ENCODE measurements around the gene PPIL1.
"Not testable (repeated sequence)": the region's sequence is repeated elsewhere in the genome, so short reads cannot be mapped to it uniquely, and the experiment has no call there.

Gene PPIL1

GRCh38 chr6:36904851-36905393 lies 30.3 kb upstream of the PPIL1 start:
- no peak for ATAC-seq (ENCODE audit: low read depth)
- Histone ChIP-seq H3K4me3 (ENCODE audit: severe bottlenecking) (no peak overlapping the region), H3K36me3 (ENCODE audit: low read depth) (peaks cover 47% of the 10 kb centered on the region)

GRCh38 chr6:36904114-36904513 lies 29.5 kb upstream of the PPIL1 start:
- H3K4me3 ChIP-seq (ENCODE audit: severe bottlenecking), result no peak overlapping the region
- ATAC-seq (ENCODE audit: low read depth) (no peak), DNase-seq (ENCODE audit: low spot score) (no peak)
- no peaks in the 10 kb centered on the region for H3K27me3 ChIP-seq (ENCODE audit: insufficient read depth, poor library complexity, severe bottlenecking)
- TF ChIP-seq, protein P1, sequence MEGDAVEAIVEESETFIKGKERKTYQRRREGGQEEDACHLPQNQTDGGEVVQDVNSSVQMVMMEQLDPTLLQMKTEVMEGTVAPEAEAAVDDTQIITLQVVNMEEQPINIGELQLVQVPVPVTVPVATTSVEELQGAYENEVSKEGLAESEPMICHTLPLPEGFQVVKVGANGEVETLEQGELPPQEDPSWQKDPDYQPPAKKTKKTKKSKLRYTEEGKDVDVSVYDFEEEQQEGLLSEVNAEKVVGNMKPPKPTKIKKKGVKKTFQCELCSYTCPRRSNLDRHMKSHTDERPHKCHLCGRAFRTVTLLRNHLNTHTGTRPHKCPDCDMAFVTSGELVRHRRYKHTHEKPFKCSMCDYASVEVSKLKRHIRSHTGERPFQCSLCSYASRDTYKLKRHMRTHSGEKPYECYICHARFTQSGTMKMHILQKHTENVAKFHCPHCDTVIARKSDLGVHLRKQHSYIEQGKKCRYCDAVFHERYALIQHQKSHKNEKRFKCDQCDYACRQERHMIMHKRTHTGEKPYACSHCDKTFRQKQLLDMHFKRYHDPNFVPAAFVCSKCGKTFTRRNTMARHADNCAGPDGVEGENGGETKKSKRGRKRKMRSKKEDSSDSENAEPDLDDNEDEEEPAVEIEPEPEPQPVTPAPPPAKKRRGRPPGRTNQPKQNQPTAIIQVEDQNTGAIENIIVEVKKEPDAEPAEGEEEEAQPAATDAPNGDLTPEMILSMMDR (IDR thresholded peaks at IDR 0.05; ENCODE audit: poor library complexity, severe bottlenecking), result no peak
- H3K9me3 ChIP-seq (ENCODE audit: severe bottlenecking), result no peaks in the 10 kb centered on the region
- H3K27ac ChIP-seq (ENCODE audit: poor library complexity, severe bottlenecking), result no peak overlapping the region
- peaks cover 55% of the 10 kb centered on the region for H3K36me3 ChIP-seq (ENCODE audit: low read depth)
- no peaks in the 10 kb centered on the region for H3K4me1 ChIP-seq (ENCODE audit: insufficient read depth, poor library complexity, severe bottlenecking)

More at GRCh38 chr6:36904851-36905393, 30.3 kb upstream of the PPIL1 start:
- DNase-seq (ENCODE audit: low spot score), result no peak
- TF ChIP-seq, protein P1 (IDR thresholded peaks at IDR 0.05; ENCODE audit: poor library complexity, severe bottlenecking), result no peak
- Histone ChIP-seq H3K4me1 (ENCODE audit: insufficient read depth, poor library complexity, severe bottlenecking) (no peaks in the 10 kb centered on the region), H3K27ac (ENCODE audit: poor library complexity, severe bottlenecking) (no peak overlapping the region), H3K27me3 (ENCODE audit: insufficient read depth, poor library complexity, severe bottlenecking) (no peaks in the 10 kb centered on the region), H3K9me3 (ENCODE audit: severe bottlenecking) (no peaks in the 10 kb centered on the region)

DNA sequence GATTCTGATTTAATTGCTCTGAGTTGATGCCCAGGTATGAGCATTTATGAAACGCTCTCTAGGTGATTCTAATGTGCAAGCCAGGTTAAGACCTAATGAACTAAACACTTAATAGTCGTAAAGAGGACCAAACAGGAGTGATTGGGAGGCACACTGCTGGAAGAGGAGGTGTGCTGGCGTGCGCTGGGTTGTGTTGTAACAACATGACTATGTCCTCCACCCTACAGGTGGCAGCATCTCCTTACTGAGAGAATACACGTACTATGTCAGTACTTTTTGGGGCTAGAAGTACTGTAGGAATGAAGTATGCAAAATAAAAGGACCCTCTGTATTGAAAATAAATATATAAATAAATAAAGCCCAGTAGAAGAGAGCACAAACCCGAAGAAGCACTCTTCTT lies 23.0 kb upstream of the PPIL1 start:
- Histone ChIP-seq H3K27me3 (ENCODE audit: insufficient read depth, poor library complexity, severe bottlenecking) (no peaks in the 10 kb centered on the region), H3K36me3 (ENCODE audit: low read depth) (peaks cover 40% of the 10 kb centered on the region), H3K4me1 (ENCODE audit: insufficient read depth, poor library complexity, severe bottlenecking) (peaks cover 4% of the 10 kb centered on the region), H3K27ac (ENCODE audit: poor library complexity, severe bottlenecking) (no peak overlapping the region), H3K9me3 (ENCODE audit: severe bottlenecking) (no peaks in the 10 kb centered on the region), H3K4me3 (ENCODE audit: severe bottlenecking) (no peak overlapping the region)
- no peak for DNase-seq (ENCODE audit: low spot score)
- TF ChIP-seq, protein P1 (IDR thresholded peaks at IDR 0.05; ENCODE audit: poor library complexity, severe bottlenecking), result peak; percentile 37
- ATAC-seq (ENCODE audit: low read depth), result peak; percentile 33; the same call in 1 of the 3 replicates

- DNase-seq (ENCODE audit: low spot score), result no peak
- Histone ChIP-seq H3K4me1 (ENCODE audit: insufficient read depth, poor library complexity, severe bottlenecking) (peaks cover 4% of the 10 kb centered on the region), H3K27ac (ENCODE audit: poor library complexity, severe bottlenecking) (peak overlapping the region; percentile 28), H3K27me3 (ENCODE audit: insufficient read depth, poor library complexity, severe bottlenecking) (no peaks in the 10 kb centered on the region), H3K4me3 (ENCODE audit: severe bottlenecking) (no peak overlapping the region), H3K9me3 (ENCODE audit: severe bottlenecking) (no peaks in the 10 kb centered on the region), H3K36me3 (ENCODE audit: low read depth) (peaks cover 17% of the 10 kb centered on the region)
- ATAC-seq (ENCODE audit: low read depth), result peak; percentile 84
- TF ChIP-seq, protein P1 (IDR thresholded peaks at IDR 0.05; ENCODE audit: poor library complexity, severe bottlenecking), result no peak
Measured at GRCh38 chr6:36893976-36894932, 19.7 kb upstream of the PPIL1 start.

GRCh38 chr6:36891153-36891552 lies 16.6 kb upstream of the PPIL1 start:
- not testable (repeated sequence) for ATAC-seq (ENCODE audit: low read depth)

More at GRCh38 chr6:36891153-36891552, 16.6 kb upstream of the PPIL1 start:
- H3K9me3 ChIP-seq (ENCODE audit: severe bottlenecking); H3K27ac ChIP-seq (ENCODE audit: poor library complexity, severe bottlenecking); H3K4me3 ChIP-seq (ENCODE audit: severe bottlenecking); DNase-seq (ENCODE audit: low spot score); H3K27me3 ChIP-seq (ENCODE audit: insufficient read depth, poor library complexity, severe bottlenecking); H3K4me1 ChIP-seq (ENCODE audit: insufficient read depth, poor library complexity, severe bottlenecking): not testable (repeated sequence)
- peaks cover 14% of the 10 kb centered on the region for H3K36me3 ChIP-seq (ENCODE audit: low read depth)
